GM13977 (cell line): ENCODE results near the gene MOSPD3.

Source experiments
- DNase-seq: peaks from one replicate; pipeline ENCODE4 v3.0.0; 2012; ENCODE audit warnings: low spot score
- in situ Hi-C: fragments of 300-500 bp; cut with MboI; formaldehyde crosslinking; loops from one replicate; pipeline ENCODE4 v1.12.0; 2022; ENCODE audit warnings: low sequenced_read_pairs, low pct_unique_long_range_greater_than_20kb, mixed read lengths, inconsistent platforms; ENCODE audit not compliant: unreplicated experiment
- TF ChIP-seq, protein P1 (sequence below): IDR thresholded peaks from 2 replicates; pipeline ENCODE4 v1.5.1; 2012; ENCODE audit warnings: mild to moderate bottlenecking, control low read depth; ENCODE audit not compliant: insufficient read depth; ENCODE audit errors: extremely low read depth, missing control alignments

The MOSPD3 gene

DNA sequence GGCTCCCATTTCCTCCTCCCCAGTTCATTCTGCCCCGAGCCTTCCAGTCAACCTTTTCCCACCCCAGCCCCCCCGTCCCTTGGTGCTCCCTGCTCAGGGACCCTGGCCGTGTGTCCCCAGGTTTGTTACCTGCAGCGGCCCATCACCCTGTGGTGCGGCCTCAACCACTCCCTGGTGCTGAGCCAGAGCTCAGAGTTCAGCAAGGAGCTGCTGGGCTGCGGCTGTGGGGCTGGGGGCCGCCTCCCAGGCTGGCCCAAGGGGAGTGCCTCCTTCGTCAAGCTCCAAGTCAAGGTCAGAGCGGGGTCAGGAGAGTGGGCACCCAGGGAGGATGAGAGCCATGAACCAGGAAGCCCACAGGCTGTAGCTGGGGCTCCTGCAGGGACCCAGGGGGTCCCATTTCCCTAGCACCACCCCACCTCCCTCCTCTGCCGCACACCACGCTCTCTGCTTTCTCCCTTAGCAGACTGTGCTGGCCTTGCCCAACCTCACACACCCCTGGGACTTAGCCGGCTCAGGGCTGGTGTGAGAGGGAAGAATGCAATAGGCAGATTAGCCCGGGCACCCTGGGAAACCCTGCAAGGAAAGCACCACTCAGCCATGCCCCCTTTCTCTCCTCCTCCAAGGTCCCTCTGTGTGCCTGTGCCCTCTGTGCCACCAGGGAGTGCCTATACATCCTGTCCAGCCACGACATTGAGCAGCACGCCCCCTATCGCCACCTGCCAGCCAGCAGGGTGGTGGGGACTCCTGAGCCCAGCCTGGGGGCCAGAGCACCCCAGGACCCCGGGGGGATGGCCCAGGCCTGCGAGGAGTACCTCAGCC lies 12.2 kb upstream of the MOSPD3 start:
- in situ Hi-C loops, result no loop called here
- DNase-seq, result no peak
- TF ChIP-seq, protein P1, sequence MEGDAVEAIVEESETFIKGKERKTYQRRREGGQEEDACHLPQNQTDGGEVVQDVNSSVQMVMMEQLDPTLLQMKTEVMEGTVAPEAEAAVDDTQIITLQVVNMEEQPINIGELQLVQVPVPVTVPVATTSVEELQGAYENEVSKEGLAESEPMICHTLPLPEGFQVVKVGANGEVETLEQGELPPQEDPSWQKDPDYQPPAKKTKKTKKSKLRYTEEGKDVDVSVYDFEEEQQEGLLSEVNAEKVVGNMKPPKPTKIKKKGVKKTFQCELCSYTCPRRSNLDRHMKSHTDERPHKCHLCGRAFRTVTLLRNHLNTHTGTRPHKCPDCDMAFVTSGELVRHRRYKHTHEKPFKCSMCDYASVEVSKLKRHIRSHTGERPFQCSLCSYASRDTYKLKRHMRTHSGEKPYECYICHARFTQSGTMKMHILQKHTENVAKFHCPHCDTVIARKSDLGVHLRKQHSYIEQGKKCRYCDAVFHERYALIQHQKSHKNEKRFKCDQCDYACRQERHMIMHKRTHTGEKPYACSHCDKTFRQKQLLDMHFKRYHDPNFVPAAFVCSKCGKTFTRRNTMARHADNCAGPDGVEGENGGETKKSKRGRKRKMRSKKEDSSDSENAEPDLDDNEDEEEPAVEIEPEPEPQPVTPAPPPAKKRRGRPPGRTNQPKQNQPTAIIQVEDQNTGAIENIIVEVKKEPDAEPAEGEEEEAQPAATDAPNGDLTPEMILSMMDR, result peak; percentile 18

DNA sequence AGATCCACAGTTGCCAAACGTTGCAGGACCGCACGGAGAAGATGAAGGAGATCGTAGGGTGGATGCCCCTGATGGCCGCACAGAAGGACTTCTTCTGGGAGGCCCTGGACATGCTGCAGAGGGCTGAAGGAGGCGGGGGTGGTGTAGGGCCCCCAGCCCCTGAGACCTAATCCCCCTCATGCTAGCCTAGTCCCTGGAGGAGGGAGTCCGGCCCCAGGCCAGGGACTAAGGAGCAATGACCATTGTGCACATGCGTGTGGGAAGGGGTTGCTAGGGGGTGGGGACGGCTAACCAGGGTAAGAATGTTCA lies 11.7 kb upstream of the MOSPD3 start:
- DNase-seq, result no peak
- TF ChIP-seq, protein P1, result no peak
- in situ Hi-C loops, result no loop called here

- TF ChIP-seq, protein P1, result no peak
- in situ Hi-C loops, result no loop called here
- DNase-seq, result no peak
Observed at GRCh38 chr7:100602889-100603725, 9.2 kb upstream of the MOSPD3 start.

GRCh38 chr7:100603726-100604027 lies 8.7 kb upstream of the MOSPD3 start:
- DNase-seq, result no peak
- TF ChIP-seq, protein P1, result no peak
- in situ Hi-C loops, result no loop called here

- in situ Hi-C loops, result no loop called here
- TF ChIP-seq, protein P1, result peak; percentile 47
- DNase-seq, result peak; percentile 94
Observed at GRCh38 chr7:100604028-100604975, 8.0 kb upstream of the MOSPD3 start.
